CD14-positive monocyte (primary cell): Measurements from ENCODE around the gene PCDHGC3. TPM values are rescaled to one million over a fixed set of nuclear protein-coding genes. Genes with fewer than 3 reads are reported as not detected.

ENCODE experiments used
- DNase-seq, 3 donors: peaks; one replicate each; pipeline ENCODE4 v3.0.0-alpha.2; 2011 to 2022
- H2AFZ ChIP-seq: 2 replicates; pipeline ENCODE4 v1.6.0; 2012; ENCODE audit warnings: mild to moderate bottlenecking, low read depth, low read length, inconsistent platforms; ENCODE audit not compliant: insufficient read depth, poor library complexity, severe bottlenecking
- H3K27ac ChIP-seq, 2 donors: 1 replicate in 1 of 2; 2 replicates in 1 of 2; pipeline ENCODE4 v1.5.1; 2012 to 2013; ENCODE audit warnings: low read length in 2 of 2, control low read depth in 1 of 2, inconsistent platforms in 1 of 2, low read depth in 1 of 2, mild to moderate bottlenecking in 1 of 2
- H3K27me3 ChIP-seq, 2 donors: one replicate each; pipeline versions ENCODE4 v1.6.0 to v1.6.1; 2011 to 2013; ENCODE audit warnings: low read length in 2 of 2; ENCODE audit not compliant: control insufficient read depth in 2 of 2, insufficient read depth in 2 of 2
- H3K36me3 ChIP-seq, 2 donors: replicated peaks in 1 of 2; 1 replicate in 1 of 2; 2 replicates in 1 of 2; pipeline versions ENCODE4 v1.5.1 to v1.6.1; 2012 to 2013; ENCODE audit warnings: low read length in 2 of 2, control low read depth in 1 of 2, inconsistent platforms in 1 of 2, mild to moderate bottlenecking in 1 of 2; ENCODE audit not compliant: insufficient read depth in 2 of 2, control insufficient read depth in 1 of 2
- H3K4me1 ChIP-seq, 2 donors: 1 replicate in 1 of 2; 2 replicates in 1 of 2; pipeline versions ENCODE4 v1.5.1 to v1.6.1; 2012 to 2013; ENCODE audit warnings: low read length in 2 of 2, control low read depth in 1 of 2, inconsistent platforms in 1 of 2, mild to moderate bottlenecking in 1 of 2, moderate library complexity in 1 of 2; ENCODE audit not compliant: insufficient read depth in 2 of 2, control insufficient read depth in 1 of 2
- H3K4me2 ChIP-seq: replicated peaks from 2 replicates; pipeline ENCODE3; 2012; ENCODE audit warnings: low read length, moderate library complexity, mild to moderate bottlenecking; ENCODE audit not compliant: poor library complexity, severe bottlenecking; ENCODE audit errors: extremely low read depth
- H3K4me3 ChIP-seq, 3 experiments: fragments of 200-600 bp in 1 of 3; sonication (generic) in 1 of 3; replicated peaks in 1 of 3; 1 replicate in 2 of 3; 2 replicates in 1 of 3; pipeline ENCODE4 v1.5.1; 2011 to 2013; ENCODE audit warnings: low read length in 3 of 3, mild to moderate bottlenecking in 3 of 3, control low read depth in 2 of 3, low read depth in 2 of 3, inconsistent platforms in 1 of 3, moderate library complexity in 1 of 3
- H3K79me2 ChIP-seq: 2 replicates; pipeline ENCODE4 v1.6.0; 2012; ENCODE audit warnings: mild to moderate bottlenecking, control low read depth, inconsistent platforms, low read length, moderate library complexity; ENCODE audit not compliant: insufficient read depth
- H3K9ac ChIP-seq: 2 replicates; pipeline ENCODE4 v1.6.0; 2017; ENCODE audit warnings: low read length, mild to moderate bottlenecking; ENCODE audit not compliant: insufficient read depth, poor library complexity, severe bottlenecking
- H3K9me3 ChIP-seq, 2 donors: replicated peaks in 1 of 2; 1 replicate in 1 of 2; 2 replicates in 1 of 2; pipeline versions ENCODE4 v1.5.1 to v1.6.1; 2012 to 2013; ENCODE audit warnings: low read length in 2 of 2, control low read depth in 1 of 2; ENCODE audit not compliant: control insufficient read depth in 1 of 2, insufficient read depth in 1 of 2
- H4K20me1 ChIP-seq: 2 replicates; pipeline ENCODE4 v1.6.0; 2012; ENCODE audit warnings: mild to moderate bottlenecking, low read length, control low read depth, moderate library complexity; ENCODE audit not compliant: insufficient read depth
- H3K27ac Mint-ChIP-seq, 7 donors: one replicate each; pipeline ENCODE4 v1.8.0; 2020; ENCODE audit warnings: mild to moderate bottlenecking in 7 of 7, mixed read lengths in 7 of 7, moderate library complexity in 6 of 7, inconsistent platforms in 2 of 7
- H3K27me3 Mint-ChIP-seq, 3 donors: one replicate each; pipeline ENCODE4 v1.8.0; 2021 to 2022; ENCODE audit warnings: low read depth in 3 of 3, mild to moderate bottlenecking in 3 of 3, mixed read lengths in 3 of 3, moderate library complexity in 3 of 3, inconsistent platforms in 1 of 3
- H3K36me3 Mint-ChIP-seq, 2 donors: one replicate each; pipeline ENCODE4 v1.8.0; 2020; ENCODE audit warnings: mixed read lengths in 2 of 2, inconsistent platforms in 1 of 2, mild to moderate bottlenecking in 1 of 2
- H3K4me1 Mint-ChIP-seq: one replicate; pipeline ENCODE4 v1.8.0; 2020; ENCODE audit warnings: mild to moderate bottlenecking, mixed read lengths
- H3K4me3 Mint-ChIP-seq, 2 donors: one replicate each; pipeline ENCODE4 v1.8.0; 2020; ENCODE audit warnings: mild to moderate bottlenecking in 2 of 2, mixed read lengths in 2 of 2, moderate library complexity in 1 of 2
- H3K9me3 Mint-ChIP-seq, 7 donors: one replicate each; pipeline ENCODE4 v1.8.0; 2020 to 2022; ENCODE audit warnings: mixed read lengths in 7 of 7, mild to moderate bottlenecking in 6 of 7, moderate library complexity in 6 of 7, inconsistent platforms in 2 of 7
- CTCF ChIP-seq: fragments of 200-600 bp; IDR thresholded peaks from one replicate; pipeline ENCODE4 v1.8.0; 2022; ENCODE audit warnings: antibody characterized with exemption, mild to moderate bottlenecking
- WGBS: methylation state at CpG from one replicate; pipeline ENCODE4 v1.1.5; 2013; ENCODE audit warnings: missing lambda C conversion rate; ENCODE audit not compliant: insufficient coverage; 5-methylcytosine and 5-hydroxymethylcytosine counted together
- intact Hi-C, 2 donors: fragments of 100-400 bp; cut with micrococcal nuclease; formaldehyde crosslinking; loops; one replicate each; pipeline versions ENCODE4 v1.15.0 to v1.15.1; 2023
- polyA plus RNA-seq, 3 donors: library from polyadenylated mRNA; depleted of rRNA in 1 of 3; unstranded in 2 of 3; stranded (reverse) in 1 of 3; fragments of 300-500 nt in 2 of 3; fragments of >200 nt in 1 of 3; fragmentation: Illumina TruSeq in 2 of 3; gene quantifications; 1 replicate in 2 of 3; 2 replicates in 1 of 3; pipeline ENCODE4 v1.2.3, GENCODE V29; 2012 to 2021

PCDHGC3 gene
- polyA plus RNA-seq, 3 donors, result 0.33 TPM; not detected in 2

DNA sequence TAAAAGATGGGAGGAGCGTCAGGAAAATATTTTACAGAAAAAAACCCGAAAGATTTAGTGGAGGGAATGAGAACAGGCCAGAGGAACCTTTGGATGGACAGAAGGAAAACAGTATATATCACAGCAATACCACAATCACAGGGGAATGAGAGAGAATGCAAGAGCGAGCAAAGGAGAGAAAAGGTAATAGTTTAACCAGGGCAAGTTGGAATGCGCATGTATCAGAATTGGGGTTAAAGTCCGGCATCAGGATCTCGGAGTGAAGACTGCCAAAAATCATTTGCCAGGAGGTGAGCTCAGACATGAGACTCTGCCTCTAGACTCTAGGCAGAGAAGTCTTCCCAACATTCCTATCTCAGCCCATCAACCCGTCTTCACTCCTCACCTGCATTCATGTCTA, 49.9 kb downstream of the PCDHGC3 start:
- TF ChIP-seq CTCF, result no peak
- DNase-seq, result no peak
- H3K27me3 Mint-ChIP-seq, result no peaks in the 10 kb centered on the region
- Histone ChIP-seq H3K27ac (no peak overlapping the region), H3K9me3 (no peaks in the 10 kb centered on the region), H3K27me3 (no peaks in the 10 kb centered on the region), H3K4me1 (peaks cover 22 to 25% of the 10 kb centered on the region in 2 donors), H3K9ac (no peak overlapping the region), H3K36me3 (peaks cover 78 to 89% of the 10 kb centered on the region in 2 donors), H3K79me2 (peaks cover 8% of the 10 kb centered on the region), H2AFZ (no peak overlapping the region), H3K4me2 (no peak overlapping the region), H4K20me1 (peaks cover 91% of the 10 kb centered on the region), H3K4me3 (no peak overlapping the region)
- H3K9me3 Mint-ChIP-seq, result no peaks in the 10 kb centered on the region
- peak overlapping the region in 2 of 7 donors; percentile 31 to 33 for H3K27ac Mint-ChIP-seq
- intact Hi-C loops, result loop anchor here in 1 of 2 donors (5.0 kb wide), 1 partner anchor 37 kb away; no protein-coding TSS in a partner anchor
- H3K36me3 Mint-ChIP-seq, result peaks cover 15 to 32% of the 10 kb centered on the region in 2 donors
- H3K4me1 Mint-ChIP-seq, result peaks cover 34% of the 10 kb centered on the region
- WGBS, result 100% methylated on average over 5 of the region's 7 CpGs
- no peak overlapping the region for H3K4me3 Mint-ChIP-seq

DNA sequence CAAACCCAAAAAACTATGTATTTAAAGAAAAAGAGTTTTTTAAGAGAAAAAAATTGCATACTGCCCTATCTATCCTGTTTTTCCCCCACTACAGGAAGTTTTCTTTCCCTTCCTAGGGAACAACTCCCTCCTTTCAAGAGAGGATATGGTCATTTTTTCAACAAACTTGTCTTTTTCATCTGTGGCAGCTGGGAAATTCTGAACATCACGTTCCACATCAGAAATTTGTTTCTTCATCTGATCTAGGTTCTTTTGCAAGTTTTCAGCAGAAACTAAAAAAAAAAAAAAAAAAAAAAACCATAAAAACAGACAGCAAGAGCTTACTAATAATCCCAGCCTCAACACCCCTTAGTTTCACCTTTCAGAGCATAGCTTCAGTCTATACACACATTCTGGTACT, 51.7 kb downstream of the PCDHGC3 start:
- Histone ChIP-seq H3K36me3 (peaks cover 92 to 100% of the 10 kb centered on the region in 2 donors), H3K4me3 (no peak overlapping the region), H3K9ac (no peak overlapping the region), H2AFZ (no peak overlapping the region), H3K9me3 (no peaks in the 10 kb centered on the region), H3K4me1 (peaks cover 5 to 7% of the 10 kb centered on the region in 2 donors), H3K4me2 (no peak overlapping the region), H3K27ac (no peak overlapping the region), H3K79me2 (peaks cover 8% of the 10 kb centered on the region), H3K27me3 (no peaks in the 10 kb centered on the region), H4K20me1 (peaks cover 91% of the 10 kb centered on the region)
- no peaks in the 10 kb centered on the region for H3K9me3 Mint-ChIP-seq
- no peak for TF ChIP-seq CTCF
- H3K36me3 Mint-ChIP-seq, result peaks cover 5 to 23% of the 10 kb centered on the region in 2 donors
- WGBS, result 88% methylated on average over 1 of the region's 1 CpG
- H3K27me3 Mint-ChIP-seq, result no peaks in the 10 kb centered on the region
- intact Hi-C loops, result loop anchor here in 1 of 2 donors (5.0 kb wide), 1 partner anchor 35 kb away; no protein-coding TSS in a partner anchor
- no peak overlapping the region for H3K27ac Mint-ChIP-seq
- peaks cover 16% of the 10 kb centered on the region for H3K4me1 Mint-ChIP-seq
- no peak for DNase-seq
- no peak overlapping the region for H3K4me3 Mint-ChIP-seq

Other genes with a start within 250 kb of the PCDHGC3 start
- not detected for gene PCDHB15, start 230.6 kb upstream of the PCDHGC3 start, polyA plus RNA-seq
- gene SLC25A2, start 171.9 kb upstream of the PCDHGC3 start, polyA plus RNA-seq, result not detected
- gene TAF7, start 155.2 kb upstream of the PCDHGC3 start, polyA plus RNA-seq, result 10 to 100 TPM; 11.8 to 57.5 (median 52.7) TPM
- gene PCDHGA1, start 145.5 kb upstream of the PCDHGC3 start, polyA plus RNA-seq, result not detected
- not detected for gene PCDHGA2, start 137.2 kb upstream of the PCDHGC3 start, polyA plus RNA-seq
- gene PCDHGA3, start 132.1 kb upstream of the PCDHGC3 start, polyA plus RNA-seq, result not detected
- not detected for gene PCDHGB1, start 125.9 kb upstream of the PCDHGC3 start, polyA plus RNA-seq
- under 1 TPM in 1 of 3 donors, not detected in 2; 0.03 TPM for gene PCDHGA4, start 120.9 kb upstream of the PCDHGC3 start, polyA plus RNA-seq
- gene PCDHGB2, start 116.0 kb upstream of the PCDHGC3 start, polyA plus RNA-seq, result under 1 TPM in 1 of 3 donors, not detected in 2; 0.01 TPM
- gene PCDHGA5, start 111.8 kb upstream of the PCDHGC3 start, polyA plus RNA-seq, result not detected
- not detected for gene PCDHGB3, start 105.7 kb upstream of the PCDHGC3 start, polyA plus RNA-seq
- not detected for gene PCDHGA6, start 102.1 kb upstream of the PCDHGC3 start, polyA plus RNA-seq
- not detected for gene PCDHGA7, start 93.2 kb upstream of the PCDHGC3 start, polyA plus RNA-seq
- not detected for gene PCDHGB4, start 88.3 kb upstream of the PCDHGC3 start, polyA plus RNA-seq
- gene PCDHGA8, start 83.3 kb upstream of the PCDHGC3 start, polyA plus RNA-seq, result not detected
- gene PCDHGB5, start 78.0 kb upstream of the PCDHGC3 start, polyA plus RNA-seq, result under 1 TPM in 2 of 3 donors, not detected in 1; 0.01 to 0.08 TPM
- gene PCDHGA9, start 73.2 kb upstream of the PCDHGC3 start, polyA plus RNA-seq, result not detected
- under 1 TPM in 2 of 3 donors, not detected in 1; 0.01 to 0.06 TPM for gene PCDHGB6, start 67.9 kb upstream of the PCDHGC3 start, polyA plus RNA-seq
- gene PCDHGA10, start 63.0 kb upstream of the PCDHGC3 start, polyA plus RNA-seq, result not detected
- under 1 TPM in 1 of 3 donors, not detected in 2; 0.04 TPM for gene PCDHGB7, start 58.3 kb upstream of the PCDHGC3 start, polyA plus RNA-seq
- not detected for gene PCDHGA11, start 54.9 kb upstream of the PCDHGC3 start, polyA plus RNA-seq
- under 1 TPM in 1 of 3 donors, not detected in 2; 0.01 TPM for gene PCDHGA12, start 45.5 kb upstream of the PCDHGC3 start, polyA plus RNA-seq
- not detected for gene PCDHGC4, start 9.1 kb downstream of the PCDHGC3 start, polyA plus RNA-seq
- gene PCDHGC5, start 13.1 kb downstream of the PCDHGC3 start, polyA plus RNA-seq, result not detected
- 100 to 1,000 TPM in 1 of 3 donors, 10 to 100 TPM in 2; 60.2 to 140 (median 98.6) TPM for gene DIAPH1, start 143.0 kb downstream of the PCDHGC3 start, polyA plus RNA-seq
- gene HDAC3, start 160.9 kb downstream of the PCDHGC3 start, polyA plus RNA-seq, result 100 to 1,000 TPM in 1 of 3 donors, 10 to 100 TPM in 2; 80.5 to 103 (median 82.3) TPM
- gene RELL2, start 161.0 kb downstream of the PCDHGC3 start, polyA plus RNA-seq, result 10 to 100 TPM in 1 of 3 donors, 1 to 10 TPM in 2; 1.0 to 17.3 (median 1.3) TPM
- 10 to 100 TPM in 1 of 3 donors, 1 to 10 TPM in 2; 3.0 to 73.3 (median 3.4) TPM for gene FCHSD1, start 175.5 kb downstream of the PCDHGC3 start, polyA plus RNA-seq
- 10 to 100 TPM in 1 of 3 donors, 1 to 10 TPM in 2; 1.2 to 18.2 (median 2.2) TPM for gene ARAP3, start 206.3 kb downstream of the PCDHGC3 start, polyA plus RNA-seq